CD4-positive, alpha-beta T cell treated with Interleukin-15 for 4 hours (primary cell): ENCODE data around the gene MYLK3.
A peak's percentile ranks its signal among the peaks of the same experiment; 100 is the strongest.
"Not testable (repeated sequence)": the region's sequence is repeated elsewhere in the genome, so short reads cannot be mapped to it uniquely, and the experiment has no call there.

Experiments
- DNase-seq: peaks from one replicate; pipeline ENCODE4 v3.0.0-alpha.2; 2020; ENCODE audit warnings: low spot score

The MYLK3 gene

DNA sequence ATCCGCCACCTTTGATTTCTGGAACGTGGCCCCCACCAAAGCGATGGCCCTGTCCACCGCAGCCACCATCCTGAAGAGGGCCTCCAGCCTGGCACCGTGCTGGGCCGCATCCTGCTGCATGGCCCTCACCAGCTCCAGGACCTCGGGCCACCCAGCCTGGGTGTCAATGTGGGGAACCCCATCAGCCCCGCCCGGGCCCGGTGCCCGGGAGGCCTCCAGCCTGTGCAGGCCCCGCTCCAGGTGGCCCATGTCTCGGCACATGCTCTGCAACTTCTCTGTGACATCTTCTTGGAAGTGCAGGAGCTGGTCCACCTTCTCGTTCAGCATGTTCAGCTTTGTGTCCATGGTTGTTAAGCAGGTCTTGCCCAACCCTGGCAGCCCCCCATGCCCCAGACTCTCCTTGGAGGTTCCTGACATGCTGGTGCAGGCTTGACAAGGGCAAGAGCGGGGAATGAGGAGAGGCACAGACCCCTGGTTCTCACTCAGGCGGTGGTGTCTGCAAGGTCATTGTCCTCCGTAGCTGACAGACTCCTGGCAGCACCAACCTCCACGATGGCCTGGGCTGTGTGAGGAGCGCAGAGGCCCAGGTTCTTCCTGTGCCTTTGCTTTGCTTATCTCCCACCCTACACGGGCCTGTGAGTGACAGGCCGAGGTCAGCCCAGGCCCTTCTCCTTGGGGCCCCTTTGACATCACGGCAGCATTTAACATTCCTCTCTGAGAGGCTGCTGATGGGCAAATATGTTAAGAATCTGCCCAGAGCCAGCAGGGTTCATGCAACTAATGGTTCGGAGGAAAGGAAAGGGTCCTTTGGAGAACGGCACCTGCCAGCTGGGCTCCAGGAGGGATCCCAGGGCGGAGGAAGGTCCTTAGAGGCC lies at the start of gene MYLK3:
Gene MYLK3 (minus strand): TSS at position 568 of the 875 bp plus-strand sequence. CDS start 151 bp downstream, at position 417.
- no peak for DNase-seq

DNA sequence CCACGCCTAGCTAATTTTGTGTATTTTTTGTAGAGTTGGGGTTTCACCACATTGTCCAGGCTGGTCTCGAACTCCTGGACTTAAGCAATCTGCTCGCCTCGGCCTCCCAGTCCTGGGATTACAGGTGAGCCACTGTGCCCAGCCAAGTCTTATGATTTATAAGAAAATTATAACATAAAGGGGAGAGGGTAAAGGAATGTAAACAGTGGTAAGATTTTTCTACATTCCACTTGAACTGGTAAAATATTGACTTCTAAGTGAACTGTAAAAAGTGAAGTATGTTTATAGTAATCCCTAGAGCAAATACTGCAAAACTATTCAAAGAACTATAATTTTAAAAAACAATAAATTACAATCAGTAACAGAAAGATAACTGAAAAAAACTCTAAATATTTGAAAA lies 49.4 kb upstream of the MYLK3 start:
- no peak for DNase-seq

DNA sequence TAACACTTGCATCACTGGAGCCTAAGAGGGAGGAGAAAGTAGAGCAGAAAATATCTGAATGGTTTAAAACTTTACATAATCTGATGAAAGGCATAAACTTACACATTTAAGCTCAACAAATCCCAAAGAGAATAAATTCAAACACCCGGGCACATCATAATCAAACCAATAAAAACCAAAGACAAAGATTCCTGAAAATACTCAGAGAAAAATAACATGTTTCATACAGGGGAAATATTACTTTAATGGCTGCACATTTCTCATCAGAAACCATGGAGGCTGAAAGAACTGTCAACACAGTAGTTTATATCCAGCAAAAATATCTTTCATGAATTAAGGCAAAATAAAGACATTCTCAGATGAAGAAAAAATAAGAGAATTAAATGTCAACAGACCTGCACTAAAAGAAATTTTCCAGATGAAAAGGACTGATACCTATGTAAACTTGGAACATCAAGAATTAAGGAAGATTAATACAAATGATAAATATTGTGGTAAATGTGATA lies 48.7 kb upstream of the MYLK3 start:
- DNase-seq, result no peak

DNA sequence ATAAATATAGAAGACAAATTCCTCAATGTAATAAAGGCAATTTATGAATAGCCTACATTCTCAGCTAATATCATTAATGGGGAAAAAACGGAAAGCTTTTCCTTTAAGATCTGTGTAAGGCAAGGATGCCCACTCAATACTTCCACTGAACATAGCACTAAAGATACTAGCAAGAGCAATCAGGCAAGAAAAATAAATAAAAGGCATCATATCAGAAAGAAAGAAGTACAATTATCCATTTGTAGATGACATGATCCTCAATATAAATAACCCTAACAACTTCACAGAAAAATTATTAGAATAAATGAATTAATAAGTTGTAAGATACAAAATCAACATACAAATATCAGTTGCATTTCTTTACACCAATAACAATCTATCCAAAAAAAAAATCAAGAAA lies 45.7 kb upstream of the MYLK3 start:
- no peak for DNase-seq

DNA sequence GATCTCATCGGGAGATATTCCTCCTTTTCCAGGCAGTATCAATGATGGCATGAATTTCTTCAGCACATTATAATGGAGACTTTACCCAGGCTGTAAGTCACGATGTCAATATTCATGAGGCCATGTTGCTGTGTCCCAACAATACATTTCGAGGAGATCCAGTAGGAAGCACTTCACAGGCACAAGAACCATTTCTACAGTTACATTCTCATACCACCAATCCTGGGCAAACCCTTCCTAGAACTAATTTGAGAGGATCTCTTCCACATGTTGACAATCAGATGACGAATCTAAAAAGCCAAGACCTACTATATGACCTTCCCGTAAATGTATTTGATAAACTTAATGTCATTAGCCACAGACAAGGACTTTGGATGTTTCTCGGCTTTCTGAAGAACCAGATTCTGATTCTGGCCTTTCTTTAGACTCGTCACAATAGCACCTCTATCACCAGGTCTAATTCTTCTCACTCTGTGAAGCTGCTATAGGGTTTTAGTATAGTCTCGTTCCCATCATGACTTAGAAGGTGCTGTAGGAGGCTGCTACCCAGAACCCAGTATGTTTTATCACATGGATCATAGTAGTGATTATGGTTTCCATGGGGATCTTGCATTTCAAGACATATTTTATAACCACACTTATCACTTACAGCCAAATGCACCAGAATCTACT lies 42.6 kb upstream of the MYLK3 start:
- DNase-seq, result no peak

DNA sequence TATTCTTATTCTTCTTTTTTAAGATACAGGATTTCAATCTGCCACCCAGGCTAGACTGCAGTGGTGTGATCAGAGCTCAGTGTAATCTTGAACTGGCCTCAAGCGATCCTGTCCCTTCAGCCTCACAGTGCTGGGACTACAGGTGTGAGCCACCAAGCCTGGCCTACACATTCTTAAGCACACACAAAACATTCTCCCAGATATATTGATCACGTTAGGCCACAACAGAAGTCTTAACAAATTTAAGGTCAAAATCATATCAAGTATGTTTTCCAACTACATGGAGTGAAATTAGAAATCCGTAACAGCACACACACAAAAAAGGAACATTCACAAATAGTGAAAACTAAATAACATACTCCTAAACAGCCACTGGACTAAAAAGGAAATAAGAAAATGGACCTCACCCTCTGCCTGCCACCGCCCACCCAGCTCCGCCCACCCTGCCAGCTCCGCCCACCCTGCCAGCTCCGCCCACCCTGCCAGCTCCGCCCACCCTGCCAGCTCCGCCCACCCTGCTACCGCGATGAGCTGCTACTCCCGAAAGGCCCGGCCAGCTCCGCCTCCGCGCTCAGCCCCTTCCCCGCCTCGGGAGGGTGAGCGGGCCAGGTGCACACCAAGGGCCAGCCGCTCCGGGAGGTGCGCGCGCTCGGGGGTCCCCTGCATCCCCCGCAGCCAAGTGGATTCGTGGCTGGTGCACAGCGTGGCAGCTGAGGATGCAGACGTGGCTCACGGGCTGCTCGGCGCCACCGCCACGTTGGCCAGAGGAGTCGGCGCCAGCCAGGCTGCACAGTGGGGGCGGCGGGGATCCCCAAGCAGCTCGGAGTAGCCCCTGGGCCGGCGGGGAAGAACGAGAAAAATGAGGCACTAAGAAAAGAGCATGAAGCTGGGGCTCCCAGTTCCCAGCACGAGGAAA lies 41.6 kb upstream of the MYLK3 start:
- peak; percentile 78 for DNase-seq

DNA sequence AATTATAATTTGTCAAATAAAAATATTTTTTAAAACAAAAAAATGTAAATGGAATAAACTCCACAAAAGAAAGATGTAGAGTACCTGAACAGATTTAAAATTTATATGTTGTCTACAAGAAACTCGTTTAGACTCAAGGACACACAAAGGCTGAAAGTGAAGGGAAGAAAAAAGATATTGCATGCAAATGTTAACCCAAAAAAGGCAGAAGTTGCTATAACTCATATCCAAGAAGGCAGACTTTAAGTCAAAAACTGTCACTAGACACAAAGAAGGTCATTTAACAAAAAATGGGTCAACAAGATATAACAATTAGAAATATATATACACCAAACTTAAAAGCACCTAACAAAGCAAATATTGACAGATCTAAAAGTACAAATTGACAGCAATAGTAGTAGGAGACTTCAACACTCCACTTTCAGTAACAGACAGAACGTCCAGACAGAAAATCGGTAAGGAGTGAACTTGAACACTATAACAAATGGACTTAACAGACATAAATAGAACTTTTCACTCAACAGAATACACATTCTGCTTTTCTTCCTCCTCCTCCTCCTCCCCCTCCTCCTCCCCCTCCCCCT lies 40.8 kb upstream of the MYLK3 start:
- no peak for DNase-seq

DNA sequence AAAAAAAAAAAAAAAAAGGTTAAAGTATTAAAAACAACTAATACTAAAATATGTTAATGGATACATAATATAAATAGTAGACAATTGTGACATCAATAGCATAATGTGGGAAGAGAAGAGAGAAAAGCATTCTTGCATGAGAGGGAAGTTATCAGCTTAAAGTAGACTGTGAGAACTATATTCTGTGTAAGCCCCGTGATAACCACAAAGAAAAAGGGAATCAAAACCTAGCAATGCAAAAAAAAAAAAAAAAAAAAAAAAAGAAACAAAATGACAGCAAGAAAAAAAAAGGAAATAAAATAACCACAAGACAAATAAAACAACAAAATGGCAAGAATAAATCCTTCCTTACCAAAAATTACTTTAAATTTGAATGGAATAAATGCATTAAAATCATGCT lies 39.8 kb upstream of the MYLK3 start:
- DNase-seq, result no peak

DNA sequence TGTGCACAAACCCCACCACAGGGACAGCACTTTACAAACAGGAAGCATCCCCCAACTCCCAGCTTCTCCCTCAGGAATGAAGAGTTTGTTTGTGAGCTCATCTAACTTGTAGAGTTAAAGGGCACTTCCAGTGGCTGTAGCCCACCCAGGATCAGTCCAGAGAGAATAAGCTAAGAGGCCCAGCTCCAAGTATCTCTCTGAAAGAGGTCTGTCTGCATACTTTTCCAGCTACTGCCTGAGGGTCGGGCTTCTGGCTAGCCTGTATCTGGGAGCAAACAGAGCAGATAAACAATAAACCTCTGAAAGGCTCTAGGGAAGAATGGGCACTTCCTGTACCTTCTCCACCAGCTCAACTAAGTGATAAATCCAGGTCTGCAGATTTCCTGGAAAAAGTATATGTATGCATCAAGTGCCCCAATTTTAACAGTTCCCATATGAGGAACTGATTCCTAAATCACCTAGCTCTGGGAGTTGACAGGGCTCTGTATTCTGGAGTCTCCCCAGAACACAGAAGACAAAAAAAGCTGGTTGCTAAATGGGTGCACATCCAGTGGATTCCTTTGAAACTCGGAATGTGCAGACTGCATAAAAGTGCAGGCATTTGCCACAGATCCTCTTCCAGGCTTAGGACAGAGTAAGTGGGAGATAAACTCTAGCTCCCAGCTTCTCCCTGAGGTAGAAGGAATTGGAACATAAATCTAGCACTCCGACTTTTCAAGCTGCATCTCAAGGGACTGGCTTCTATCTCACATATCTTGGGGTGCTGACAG lies 37.1 kb upstream of the MYLK3 start:
- no peak for DNase-seq

DNA sequence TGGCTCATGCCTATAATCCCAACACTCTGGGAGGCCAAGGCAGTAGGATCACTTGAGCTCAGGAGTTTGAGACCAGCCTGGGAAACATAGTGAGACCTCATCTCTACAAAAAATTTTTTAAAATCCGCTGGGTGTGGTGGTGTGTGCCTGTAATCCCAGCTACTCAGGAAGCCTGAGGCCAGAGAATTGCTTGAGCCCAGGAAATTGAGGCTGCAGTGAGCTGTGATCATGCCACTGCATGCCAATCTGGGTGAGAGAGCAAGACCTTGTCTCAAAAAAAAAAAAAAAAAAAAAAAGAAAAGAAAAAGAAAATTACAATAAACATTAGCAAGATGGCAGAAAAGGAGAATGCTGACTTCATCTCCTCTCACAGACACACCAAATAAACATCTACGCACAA lies 36.4 kb upstream of the MYLK3 start:
- DNase-seq, result not testable (repeated sequence)

DNA sequence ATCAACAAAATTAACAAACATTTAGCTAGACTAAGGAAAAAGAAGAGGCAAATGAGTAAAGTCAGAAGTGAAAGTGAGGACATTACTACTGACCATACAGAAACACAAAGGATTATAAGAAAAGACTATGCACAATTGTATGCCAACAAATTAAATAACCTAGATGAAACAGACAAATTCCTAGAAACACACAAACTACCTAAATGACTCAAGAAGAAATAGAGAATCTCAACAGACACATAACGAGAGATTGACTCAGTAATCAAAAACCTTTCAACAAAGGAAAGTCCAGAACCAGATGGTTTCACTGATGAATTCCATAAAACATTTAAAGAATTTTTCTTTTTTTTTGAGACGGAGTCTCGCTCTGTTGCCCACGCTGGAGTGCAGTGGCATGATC lies 35.7 kb upstream of the MYLK3 start:
- DNase-seq, result no peak

DNA sequence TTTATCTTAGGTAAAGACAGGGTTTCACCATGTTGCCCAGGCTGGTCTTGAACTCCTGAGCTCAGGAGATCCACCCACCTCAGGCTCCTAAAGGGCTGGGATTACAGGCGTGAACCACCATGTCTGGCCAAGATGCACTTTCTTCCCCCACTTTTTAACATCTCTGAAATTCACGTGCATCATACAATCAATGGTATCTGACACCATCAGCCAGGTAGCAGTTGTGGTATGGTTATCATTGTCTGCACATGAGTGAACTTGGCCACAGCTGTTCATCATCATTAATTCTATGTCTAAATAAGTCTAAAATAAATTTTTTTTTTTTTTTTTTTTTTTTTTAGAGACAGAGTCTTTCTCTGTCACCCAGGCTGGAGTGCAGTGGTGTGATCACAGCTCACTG lies 34.2 kb upstream of the MYLK3 start:
- DNase-seq, result no peak

DNA sequence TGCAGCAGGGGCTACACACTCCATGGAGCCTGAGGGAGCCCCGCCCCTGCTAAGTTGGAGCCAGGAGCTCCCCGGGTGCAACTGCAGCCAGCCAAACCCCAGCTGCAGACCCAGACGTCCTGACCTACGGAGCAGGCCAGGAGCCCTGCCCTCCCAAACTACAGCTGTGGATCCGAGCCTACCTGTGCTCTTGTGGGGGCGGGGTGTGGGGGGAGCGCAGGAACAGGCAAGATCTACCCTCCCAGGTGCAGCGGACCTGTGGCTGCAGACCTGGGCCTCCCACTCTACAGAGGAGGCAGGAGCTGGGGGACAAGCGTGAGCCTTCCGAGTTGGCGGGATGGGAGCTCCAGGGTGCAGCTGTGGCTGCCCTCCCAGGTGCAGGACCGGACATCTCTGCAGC lies 29.7 kb upstream of the MYLK3 start:
- no peak for DNase-seq

DNA sequence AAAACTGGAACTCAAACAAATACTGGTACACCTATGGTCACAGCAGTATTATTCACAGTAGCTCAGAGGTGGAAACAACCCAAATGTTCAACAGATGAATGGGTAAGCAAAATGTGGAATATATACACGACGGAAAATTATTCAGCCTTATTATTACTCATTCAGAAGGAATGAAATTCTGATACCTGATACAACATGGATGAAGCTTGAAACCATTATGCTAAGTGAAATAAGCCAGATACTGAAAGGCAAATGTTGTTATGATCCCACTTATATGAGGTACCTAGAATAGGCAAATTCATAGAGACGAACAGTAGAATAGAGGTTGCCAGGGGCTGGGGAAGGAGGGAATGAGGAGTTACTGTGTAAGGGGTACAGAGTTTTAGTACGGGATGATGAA lies 27.1 kb upstream of the MYLK3 start:
- no peak for DNase-seq

DNA sequence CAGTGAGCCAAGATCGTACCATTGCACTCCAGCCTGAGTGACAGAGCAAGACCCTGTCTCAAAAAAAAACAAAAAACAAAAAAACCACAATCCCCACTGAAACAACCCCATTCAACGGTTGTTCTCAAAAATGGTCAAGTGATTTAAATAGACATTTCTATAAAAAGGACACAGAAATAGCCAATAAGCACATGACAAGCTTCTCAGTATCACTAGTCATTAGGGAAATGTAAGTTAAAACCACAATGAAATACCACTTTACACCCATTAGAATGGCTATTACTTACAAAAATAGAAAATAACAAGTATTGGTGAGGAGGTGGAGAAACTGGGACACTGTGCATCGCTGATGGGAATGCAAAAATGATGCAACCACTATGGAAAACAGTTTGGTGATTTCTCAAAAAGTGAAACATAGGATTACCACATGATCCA lies 26.6 kb upstream of the MYLK3 start:
- DNase-seq, result no peak

DNA sequence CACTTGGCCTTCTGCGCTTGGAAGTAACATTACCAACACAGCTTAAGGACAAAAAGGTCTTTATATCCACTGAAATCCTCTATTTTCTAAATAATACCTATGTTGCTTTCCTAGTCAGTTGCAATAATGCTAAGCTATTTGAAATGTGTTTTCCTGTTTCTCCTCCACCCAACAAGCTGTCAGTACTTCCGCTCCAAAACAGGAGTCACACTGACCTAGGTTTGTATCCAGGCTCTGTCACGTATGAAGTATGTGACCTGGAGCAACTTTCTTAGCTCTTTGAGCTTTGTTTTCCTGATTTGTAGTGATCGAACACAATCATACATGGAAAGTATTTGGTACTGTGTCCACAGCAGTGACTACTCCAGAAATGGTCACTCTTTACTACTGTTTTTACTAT lies 24.3 kb upstream of the MYLK3 start:
- no peak for DNase-seq

DNA sequence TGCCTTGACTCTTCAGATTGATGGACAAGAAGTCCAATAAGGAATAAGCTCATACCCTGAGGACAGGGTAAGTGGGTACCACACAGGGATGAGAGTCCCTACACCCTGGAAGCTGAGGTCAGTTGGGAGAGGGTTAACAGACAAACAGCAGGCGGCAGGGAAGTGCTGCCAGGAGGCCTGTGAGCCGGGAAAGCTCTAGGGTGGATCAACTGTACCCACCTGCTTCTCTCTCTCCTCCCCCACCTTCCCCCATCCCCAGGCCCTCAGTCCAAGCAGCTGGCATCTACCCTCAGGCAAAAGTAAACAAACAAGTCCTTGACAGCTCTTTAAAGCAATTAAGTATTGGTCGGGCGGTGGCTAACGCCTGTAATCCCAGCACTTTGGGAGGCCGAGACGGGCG lies 20.7 kb upstream of the MYLK3 start:
- no peak for DNase-seq

DNA sequence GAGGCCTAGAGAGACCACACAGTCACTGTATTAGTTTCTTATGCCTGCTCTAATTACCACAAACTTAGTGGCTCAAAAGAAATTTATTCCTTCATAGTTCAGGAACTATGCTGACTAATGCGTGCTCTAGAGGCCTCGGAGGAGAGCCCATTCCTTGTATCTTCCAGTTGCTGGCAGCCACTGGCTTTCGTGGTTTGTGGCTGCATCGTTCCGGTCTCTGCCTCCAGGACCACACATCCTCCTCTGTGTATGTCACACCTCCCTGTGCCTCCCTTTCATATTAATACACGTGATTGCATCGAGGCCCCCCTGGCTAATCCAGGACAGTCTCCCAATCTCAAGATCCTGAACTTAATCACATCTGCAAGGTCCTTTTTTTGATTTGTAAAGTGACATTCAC lies 16.9 kb upstream of the MYLK3 start:
- no peak for DNase-seq

DNA sequence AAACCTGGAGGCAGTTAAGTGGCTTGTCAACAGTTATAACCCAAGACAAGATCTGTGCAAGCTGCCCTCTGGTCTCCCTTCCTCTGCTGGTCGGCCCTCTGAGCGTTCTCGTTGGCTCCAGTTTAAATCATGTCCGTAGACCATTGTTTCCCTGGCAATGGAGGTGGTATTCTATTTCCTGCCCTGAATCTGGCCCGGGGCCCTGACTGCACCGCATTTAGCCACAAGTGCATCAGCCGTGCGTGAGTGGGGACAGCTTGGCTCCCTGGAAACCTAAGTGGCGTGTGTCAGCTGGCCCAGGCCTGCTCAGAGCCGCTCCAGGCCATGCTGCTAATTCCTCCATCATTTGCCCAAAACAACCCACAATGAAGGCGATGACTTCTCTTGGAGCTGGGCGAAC lies 15.0 kb upstream of the MYLK3 start:
- no peak for DNase-seq

DNA sequence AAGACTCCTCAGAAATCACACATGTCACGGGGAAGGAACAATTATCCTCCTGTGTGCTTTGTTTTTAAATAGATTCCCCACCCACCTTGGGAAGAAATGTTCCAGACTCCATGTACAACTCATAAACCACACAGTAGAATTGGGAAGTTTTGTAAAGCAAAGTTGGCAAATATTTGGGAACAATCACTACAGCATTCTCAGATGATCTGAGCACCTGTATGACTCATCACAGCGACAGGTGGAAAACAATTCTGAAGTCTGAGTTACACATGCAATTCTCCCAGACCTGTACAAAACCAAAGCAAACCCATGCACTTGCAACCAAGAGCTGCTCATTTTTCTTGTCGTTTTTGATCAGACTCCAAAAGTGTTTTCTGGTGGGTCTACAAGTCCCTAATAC lies 14.4 kb upstream of the MYLK3 start:
- DNase-seq, result no peak

DNA sequence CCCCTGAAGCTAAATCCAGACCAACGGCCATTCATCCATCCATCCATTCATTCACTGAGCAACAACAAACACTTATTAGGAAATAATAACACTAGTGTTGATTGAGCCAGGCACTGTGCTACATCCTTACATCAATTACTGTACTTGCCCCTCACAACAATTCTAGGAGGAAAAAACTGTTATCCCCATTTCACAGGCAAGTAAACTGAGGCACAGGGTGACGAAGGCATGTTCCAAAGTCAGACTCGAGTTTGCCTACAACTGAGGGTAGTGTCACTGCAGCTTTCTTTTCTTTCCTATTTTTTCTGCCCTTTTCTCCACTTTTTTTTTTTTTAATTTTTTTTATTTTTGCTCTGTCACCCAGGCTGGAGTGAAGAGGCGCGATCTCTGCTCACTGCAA lies 11.2 kb upstream of the MYLK3 start:
- no peak for DNase-seq
